ENCODE data around the gene IGSF6.
"Not testable (repeated sequence)": the region's sequence is repeated elsewhere in the genome, so short reads cannot be mapped to it uniquely, and the experiment has no call there.

IGSF6 gene

GRCh38 chr16:21645261-21645721 is 7.1 kb downstream of the IGSF6 start:
- DNase-seq = peak; percentile 61
- H3K4me1 Mint-ChIP-seq (ENCODE audit: low read depth) = peaks cover 64% of the 10 kb centered on the region
- peak overlapping the region; percentile 77 for H3K4me3 Mint-ChIP-seq
- H3K9me3 Mint-ChIP-seq = no peaks in the 10 kb centered on the region
- no peaks in the 10 kb centered on the region for H3K27me3 Mint-ChIP-seq
- peaks cover 6% of the 10 kb centered on the region for H3K36me3 Mint-ChIP-seq (ENCODE audit: low read depth)
- peak overlapping the region; percentile 95 for H3K27ac Mint-ChIP-seq

DNA sequence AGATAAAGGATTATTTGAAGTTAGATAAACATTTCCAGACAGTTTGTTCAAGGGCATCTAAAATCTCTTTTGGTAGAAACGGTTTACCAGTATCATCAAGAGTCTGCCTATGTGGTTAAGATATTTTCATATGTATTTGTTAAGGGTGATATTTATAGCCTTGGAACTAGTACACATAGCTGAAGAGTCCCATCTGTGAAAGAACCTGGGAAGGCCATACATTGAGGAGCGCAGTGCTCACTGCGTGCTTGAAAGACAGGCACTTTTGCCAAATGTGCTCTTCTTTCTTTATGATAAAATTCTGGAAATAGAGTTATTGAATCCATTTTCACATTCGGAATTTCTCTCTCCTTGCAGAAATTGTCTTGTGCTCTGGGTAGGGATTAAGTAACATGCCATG is 7.7 kb downstream of the IGSF6 start:
- peaks cover 6% of the 10 kb centered on the region for H3K36me3 Mint-ChIP-seq (ENCODE audit: low read depth)
- H3K4me3 Mint-ChIP-seq = peak overlapping the region; percentile 77
- H3K27ac Mint-ChIP-seq = peak overlapping the region; percentile 95
- H3K27me3 Mint-ChIP-seq = no peaks in the 10 kb centered on the region
- H3K4me1 Mint-ChIP-seq (ENCODE audit: low read depth) = peaks cover 62% of the 10 kb centered on the region
- DNase-seq = no peak
- H3K9me3 Mint-ChIP-seq = no peaks in the 10 kb centered on the region

DNA sequence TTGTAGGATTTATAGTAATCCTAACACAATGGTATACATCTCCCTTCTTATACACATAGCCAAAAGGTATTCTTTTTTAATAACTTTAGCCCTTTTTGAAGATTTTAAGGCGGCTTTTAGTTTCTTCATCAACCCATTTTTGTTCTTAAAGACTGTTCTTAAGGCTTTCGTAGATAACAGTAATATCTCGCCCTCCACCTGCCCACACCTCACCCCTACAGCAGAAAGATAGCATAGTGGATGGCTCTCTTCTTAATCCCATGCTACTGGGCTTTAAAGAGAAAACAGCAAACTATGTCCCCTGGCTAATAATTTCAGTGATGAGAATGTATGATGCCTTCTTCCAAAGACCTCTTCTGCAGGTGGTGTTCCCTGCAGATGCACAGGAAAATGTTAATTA is 8.6 kb downstream of the IGSF6 start:
- Mint-ChIP-seq H3K27ac (no peak overlapping the region), H3K27me3 (no peaks in the 10 kb centered on the region), H3K9me3 (no peaks in the 10 kb centered on the region), H3K4me3 (no peak overlapping the region), H3K36me3 (ENCODE audit: low read depth) (peaks cover 6% of the 10 kb centered on the region), H3K4me1 (ENCODE audit: low read depth) (peaks cover 64% of the 10 kb centered on the region)
- no peak for DNase-seq

DNA sequence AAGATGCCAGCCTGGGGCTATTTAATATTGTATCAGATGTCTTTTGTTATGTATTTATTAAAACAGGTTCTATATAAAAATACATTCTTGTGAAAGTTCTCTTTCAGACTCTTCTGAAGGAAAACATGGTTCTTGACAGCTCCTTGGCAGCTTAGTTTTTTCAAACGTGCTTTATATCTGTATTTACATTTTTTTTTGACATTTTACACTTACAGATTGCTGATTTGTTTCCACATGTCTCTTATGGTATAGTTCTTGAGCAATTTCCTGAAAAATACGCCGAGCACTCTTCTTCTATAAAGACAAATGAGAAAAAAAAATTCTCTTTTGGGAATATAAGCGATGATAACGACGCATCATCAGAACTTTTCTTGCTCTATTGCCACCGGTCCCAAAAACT is 9.5 kb downstream of the IGSF6 start:
- Mint-ChIP-seq H3K27me3 (no peaks in the 10 kb centered on the region), H3K27ac (no peak overlapping the region), H3K4me3 (no peak overlapping the region), H3K4me1 (ENCODE audit: low read depth) (peaks cover 64% of the 10 kb centered on the region), H3K9me3 (no peaks in the 10 kb centered on the region), H3K36me3 (ENCODE audit: low read depth) (peaks cover 4% of the 10 kb centered on the region)
- no peak for DNase-seq

GRCh38 chr16:21641916-21642315 is 10.5 kb downstream of the IGSF6 start:
- H3K36me3 Mint-ChIP-seq (ENCODE audit: low read depth) = peaks cover 6% of the 10 kb centered on the region
- H3K27me3 Mint-ChIP-seq = no peaks in the 10 kb centered on the region
- no peak overlapping the region for H3K4me3 Mint-ChIP-seq
- peaks cover 64% of the 10 kb centered on the region for H3K4me1 Mint-ChIP-seq (ENCODE audit: low read depth)
- no peak overlapping the region for H3K27ac Mint-ChIP-seq
- no peaks in the 10 kb centered on the region for H3K9me3 Mint-ChIP-seq
- no peak for DNase-seq

- Mint-ChIP-seq H3K4me1 (ENCODE audit: low read depth) (peaks cover 45% of the 10 kb centered on the region), H3K27me3 (no peaks in the 10 kb centered on the region), H3K4me3 (no peak overlapping the region), H3K27ac (no peak overlapping the region), H3K9me3 (no peaks in the 10 kb centered on the region), H3K36me3 (ENCODE audit: low read depth) (peaks cover 26% of the 10 kb centered on the region)
- no peak for DNase-seq
Observed at GRCh38 chr16:21639493-21639892, 12.9 kb downstream of the IGSF6 start.

- Mint-ChIP-seq H3K9me3 (no peaks in the 10 kb centered on the region), H3K27me3 (no peaks in the 10 kb centered on the region), H3K27ac (peak overlapping the region; percentile 63), H3K4me1 (ENCODE audit: low read depth) (peaks cover 44% of the 10 kb centered on the region), H3K4me3 (no peak overlapping the region), H3K36me3 (ENCODE audit: low read depth) (peaks cover 33% of the 10 kb centered on the region)
- no peak for DNase-seq
Observed at GRCh38 chr16:21638573-21638975, 13.8 kb downstream of the IGSF6 start.

DNA sequence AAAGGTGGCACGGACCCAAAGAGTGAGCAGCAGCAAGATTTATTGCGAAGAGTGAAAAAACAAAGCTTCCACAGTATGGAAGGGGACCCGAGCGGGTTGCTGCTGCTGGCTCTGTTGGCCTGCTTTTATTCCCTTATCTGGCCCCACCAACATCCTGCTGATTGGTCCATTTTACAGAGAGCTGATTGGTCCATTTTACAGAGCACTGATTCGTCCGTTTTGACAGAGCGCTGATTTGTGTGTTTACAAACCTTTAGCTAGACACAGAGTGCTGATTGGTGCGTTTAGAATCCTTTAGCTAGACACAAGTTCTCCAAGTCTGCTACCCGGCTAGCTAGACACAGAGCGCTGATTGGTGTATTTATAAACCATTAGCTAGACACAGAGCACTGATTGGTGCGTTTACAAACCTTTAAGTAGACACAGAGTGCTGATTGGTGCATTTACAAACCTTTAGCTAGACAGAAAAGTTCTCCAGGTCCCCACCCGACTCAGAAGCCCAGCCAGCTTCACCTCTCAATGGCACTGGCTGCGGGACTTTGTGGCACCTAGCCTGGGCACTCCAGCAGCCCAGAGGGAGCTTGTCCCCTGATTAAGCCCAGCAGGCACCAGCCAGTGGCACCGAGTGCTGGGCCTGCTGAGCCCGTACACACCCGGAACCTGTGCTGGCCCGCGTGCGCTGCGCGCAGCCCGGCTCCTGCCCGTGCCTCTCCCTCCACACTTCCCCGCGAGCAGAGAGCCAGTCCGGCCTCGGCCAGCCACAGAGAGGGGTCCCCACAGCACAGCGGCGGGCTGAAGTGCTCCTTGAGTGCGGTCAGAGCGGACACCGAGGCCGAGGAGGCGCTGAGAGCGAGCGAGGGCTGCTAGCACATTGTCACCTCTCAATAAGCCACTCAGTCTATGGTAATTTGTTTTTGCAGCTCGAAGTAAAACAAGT is 15.1 kb downstream of the IGSF6 start:
- DNase-seq = no peak
- Mint-ChIP-seq H3K27ac (peak overlapping the region; percentile 63), H3K4me3 (no peak overlapping the region), H3K4me1 (ENCODE audit: low read depth) (peaks cover 46% of the 10 kb centered on the region), H3K36me3 (ENCODE audit: low read depth) (peaks cover 38% of the 10 kb centered on the region), H3K27me3 (no peaks in the 10 kb centered on the region), H3K9me3 (no peaks in the 10 kb centered on the region)

- peaks cover 37% of the 10 kb centered on the region for H3K36me3 Mint-ChIP-seq (ENCODE audit: low read depth)
- not testable (repeated sequence) for DNase-seq, H3K4me3 Mint-ChIP-seq, H3K27me3 Mint-ChIP-seq, H3K9me3 Mint-ChIP-seq
- peak overlapping the region; percentile 47 for H3K27ac Mint-ChIP-seq
- H3K4me1 Mint-ChIP-seq (ENCODE audit: low read depth) = peaks cover 50% of the 10 kb centered on the region
Observed at GRCh38 chr16:21635694-21636093, 16.7 kb downstream of the IGSF6 start.

GRCh38 chr16:21634216-21634615 is 18.2 kb downstream of the IGSF6 start:
- no peak for DNase-seq
- Mint-ChIP-seq H3K27me3 (no peaks in the 10 kb centered on the region), H3K4me1 (ENCODE audit: low read depth) (peaks cover 46% of the 10 kb centered on the region), H3K27ac (peak overlapping the region; percentile 27), H3K4me3 (no peak overlapping the region), H3K9me3 (peaks cover 2% of the 10 kb centered on the region), H3K36me3 (ENCODE audit: low read depth) (peaks cover 46% of the 10 kb centered on the region)

GRCh38 chr16:21631951-21632575 is 20.3 kb downstream of the IGSF6 start:
- H3K4me1 Mint-ChIP-seq (ENCODE audit: low read depth) = peaks cover 30% of the 10 kb centered on the region

GRCh38 chr16:21631376-21631775 is 21.0 kb downstream of the IGSF6 start:
- not testable (repeated sequence) for H3K9me3 Mint-ChIP-seq, H3K27ac Mint-ChIP-seq, H3K4me3 Mint-ChIP-seq, H3K27me3 Mint-ChIP-seq, DNase-seq
- H3K36me3 Mint-ChIP-seq (ENCODE audit: low read depth) = peaks cover 69% of the 10 kb centered on the region
- H3K4me1 Mint-ChIP-seq (ENCODE audit: low read depth) = peaks cover 32% of the 10 kb centered on the region

More at GRCh38 chr16:21631951-21632575, 20.3 kb downstream of the IGSF6 start:
- not testable (repeated sequence) for H3K27ac Mint-ChIP-seq, DNase-seq, H3K27me3 Mint-ChIP-seq, H3K9me3 Mint-ChIP-seq, H3K4me3 Mint-ChIP-seq
- H3K36me3 Mint-ChIP-seq (ENCODE audit: low read depth) = peaks cover 65% of the 10 kb centered on the region

DNA sequence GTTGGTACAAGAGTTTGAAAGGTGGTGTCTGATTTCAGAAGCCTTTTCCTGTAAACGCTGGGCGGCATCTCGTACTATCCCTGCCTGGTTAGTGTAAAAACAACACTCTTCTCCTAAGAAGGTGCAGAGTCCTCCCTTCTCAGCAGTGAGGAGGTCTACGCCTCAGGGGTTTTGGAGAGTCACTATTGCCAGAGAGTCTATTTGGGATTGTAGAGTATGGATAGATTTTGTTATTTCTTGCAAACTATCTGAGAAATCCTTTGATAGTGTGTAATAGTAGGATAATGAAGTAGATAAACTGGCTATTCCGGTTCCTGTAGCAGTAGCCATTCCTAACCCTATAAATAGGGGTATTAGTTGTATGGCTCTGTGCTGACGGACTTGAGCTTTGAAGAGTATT is 21.5 kb downstream of the IGSF6 start:
- H3K4me3 Mint-ChIP-seq, DNase-seq, H3K9me3 Mint-ChIP-seq, H3K27me3 Mint-ChIP-seq, H3K27ac Mint-ChIP-seq: not testable (repeated sequence)
- H3K4me1 Mint-ChIP-seq (ENCODE audit: low read depth) = peaks cover 37% of the 10 kb centered on the region
- H3K36me3 Mint-ChIP-seq (ENCODE audit: low read depth) = peaks cover 69% of the 10 kb centered on the region

DNA sequence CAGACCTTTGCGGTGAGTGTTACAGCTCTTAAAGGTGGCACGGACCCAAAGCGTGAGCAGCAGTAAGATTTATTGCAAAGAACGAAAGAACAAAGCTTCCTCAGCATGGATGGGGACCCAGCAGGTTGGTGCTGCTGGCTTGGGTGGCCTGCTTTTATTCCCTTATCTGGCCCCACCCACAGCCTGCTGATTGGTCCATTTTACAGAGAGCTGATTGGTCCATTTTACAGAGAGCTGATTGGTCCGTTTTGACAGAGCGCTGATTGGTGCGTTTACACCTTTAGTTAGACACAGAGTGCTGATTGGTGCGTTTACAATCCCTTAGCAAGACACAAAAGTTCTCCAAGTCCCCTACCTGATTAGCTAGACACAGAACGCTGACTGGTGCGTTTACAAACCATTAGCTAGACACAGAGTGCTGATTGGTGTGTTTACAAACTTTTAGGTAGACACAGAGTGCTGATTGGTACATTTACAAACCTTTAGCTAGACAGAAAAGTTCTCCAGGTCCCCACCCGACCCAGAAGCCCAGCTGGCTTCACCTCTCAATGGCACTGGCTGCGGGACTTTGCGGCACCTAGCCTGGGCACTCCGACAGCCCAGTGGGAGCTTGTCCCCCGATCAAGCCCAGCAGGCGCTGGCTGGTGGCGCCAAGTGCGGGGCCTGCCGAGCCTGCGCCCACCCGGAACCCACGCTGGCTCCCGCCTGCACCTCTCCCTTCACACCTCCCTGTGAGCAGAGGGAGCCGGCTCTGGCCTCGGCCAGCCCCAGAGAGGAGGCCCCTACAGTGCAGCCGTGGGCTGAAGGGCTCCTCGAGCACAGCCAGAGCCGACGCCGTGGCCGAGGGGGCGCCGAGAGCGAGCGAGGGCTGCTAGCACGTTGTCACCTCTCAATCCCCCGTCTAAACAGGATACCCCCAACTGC is 22.5 kb downstream of the IGSF6 start:
- H3K36me3 Mint-ChIP-seq (ENCODE audit: low read depth) = peaks cover 69% of the 10 kb centered on the region
- not testable (repeated sequence) for H3K4me3 Mint-ChIP-seq, DNase-seq, H3K27me3 Mint-ChIP-seq, H3K9me3 Mint-ChIP-seq, H3K27ac Mint-ChIP-seq
- peaks cover 46% of the 10 kb centered on the region for H3K4me1 Mint-ChIP-seq (ENCODE audit: low read depth)

All from activated T-cell treated with anti-CD3 and anti-CD28 coated beads, Interleukin-2, amount 50 U/mL, for 24 hours (primary cell).